Body of pancreas (tissue), 4 donors: ENCODE results near the gene B3GNT9. TPM values are rescaled to one million over a fixed set of nuclear protein-coding genes. Genes with fewer than 3 reads are reported as not detected.

Experiments used
- ATAC-seq: fragments of 150-250 bp; one replicate; pipeline ENCODE4 v1.9.1; 2016
- DNase-seq, 4 donors: peaks; one replicate each; pipeline ENCODE4 v3.0.0-alpha.2; 2019
- H3K27ac ChIP-seq, 4 donors: fragments of 200-600 bp; sonication (generic); 1 replicate in 3 of 4; 2 replicates in 1 of 4; pipeline versions ENCODE4 v1.5.1 to v1.6.1; 2016 to 2019; ENCODE audit warnings: mild to moderate bottlenecking in 1 of 4, mixed read lengths in 1 of 4, moderate library complexity in 1 of 4
- H3K27me3 ChIP-seq, 2 donors: fragments of 200-600 bp; sonication (generic); one replicate each; pipeline ENCODE4 v1.6.0; 2016; ENCODE audit warnings: mild to moderate bottlenecking in 1 of 2
- H3K36me3 ChIP-seq, 2 donors: fragments of 200-600 bp; sonication (generic); replicated peaks in 1 of 2; 2 replicates each; pipeline ENCODE4 v1.5.1; 2016; ENCODE audit warnings: low read depth in 2 of 2; ENCODE audit not compliant: insufficient read depth in 1 of 2
- H3K4me1 ChIP-seq: fragments of 200-600 bp; sonication (generic); one replicate; pipeline ENCODE4 v1.6.0; 2016
- H3K4me3 ChIP-seq, 2 donors: fragments of 200-600 bp; sonication (generic); 1 replicate in 1 of 2; 2 replicates in 1 of 2; pipeline ENCODE4 v1.5.1; 2016 to 2019
- H3K9me3 ChIP-seq, 3 donors: fragments of 200-600 bp; sonication (generic); 1 replicate in 2 of 3; 2 replicates in 1 of 3; pipeline ENCODE4 v1.5.1; 2016
- CTCF ChIP-seq, 7 experiments: fragments of 450-650 bp in 4 of 7; fragments of 200-600 bp in 3 of 7; sonication (generic) in 3 of 7; IDR thresholded peaks; one replicate each; pipeline ENCODE4 v1.5.1; 2016 to 2019; ENCODE audit warnings: antibody characterized with exemption in 7 of 7
- POLR2A ChIP-seq, 3 donors: fragments of 450-650 bp; IDR thresholded peaks; one replicate each; pipeline ENCODE4 v1.6.1; 2016; ENCODE audit warnings: antibody characterized with exemption in 3 of 3, mild to moderate bottlenecking in 2 of 3
- WGBS, 2 donors: methylation state at CpG; one replicate each; pipeline ENCODE4 v1.1.5; 2017; 5-methylcytosine and 5-hydroxymethylcytosine counted together
- intact Hi-C: fragments of 100-400 bp; cut with DNase I; formaldehyde crosslinking; loops from one replicate; pipeline ENCODE4 v1.15.1; 2023
- total RNA-seq, 2 donors: library from RNA; depleted of rRNA; stranded (reverse); fragments of >200 nt; gene quantifications; one replicate each; pipeline ENCODE4 v1.1.0, GENCODE V29; 2016

Gene B3GNT9
- total RNA-seq, 2 donors from 2014 or later: 8.3 to 9.9 TPM

- Histone ChIP-seq H3K4me3 (no peak overlapping the region), H3K27ac (no peak overlapping the region), H3K9me3 (no peaks in the 10 kb centered on the region), H3K36me3 (peaks cover 0 to 8% of the 10 kb centered on the region in 2 donors), H3K27me3 (no peaks in the 10 kb centered on the region), H3K4me1 (peaks cover 6% of the 10 kb centered on the region)
- ATAC-seq (no peak), DNase-seq (no peak)
- intact Hi-C loops: loop anchor here (5.0 kb wide), 1 partner anchor 73 kb away; the partner anchor contains the start of gene CBFB
- peak in 3 of 7 experiments; percentile 18 to 25 (median 21) for TF ChIP-seq CTCF (IDR thresholded peaks at IDR 0.05)
- TF ChIP-seq POLR2A (IDR thresholded peaks at IDR 0.05): no peak
- 95 to 100% methylated on average over 1 of the region's 1 CpG for whole genome bisulfite sequencing, 2 donors
Measured at GRCh38 chr16:67100569-67101310, 50.1 kb downstream of the B3GNT9 start.

GRCh38 chr16:67098599-67098998, 52.2 kb downstream of the B3GNT9 start:
- intact Hi-C loops: no loop called here
- H3K9me3 ChIP-seq: no peaks in the 10 kb centered on the region

More at GRCh38 chr16:67098599-67098998, 52.2 kb downstream of the B3GNT9 start:
- no peak for TF ChIP-seq CTCF (IDR thresholded peaks at IDR 0.05)
- TF ChIP-seq POLR2A (IDR thresholded peaks at IDR 0.05): no peak
- Histone ChIP-seq H3K27ac (no peak overlapping the region), H3K4me3 (no peak overlapping the region), H3K27me3 (no peaks in the 10 kb centered on the region), H3K36me3 (peaks cover 0 to 8% of the 10 kb centered on the region in 2 donors), H3K4me1 (no peaks in the 10 kb centered on the region)
- DNase-seq (no peak), ATAC-seq (no peak)
- WGBS, 2 donors: 85 to 90% methylated on average over 2 of the region's 2 CpGs

Other genes starting within 250 kb of the B3GNT9 start
- not detected for gene CDH16, start 232.1 kb downstream of the B3GNT9 start, total RNA-seq
- gene RRAD, start 225.5 kb downstream of the B3GNT9 start, total RNA-seq: 1 to 10 TPM in 1 of 2 donors, not detected in 1; 8.3 TPM
- gene CIAO2B, start 216.6 kb downstream of the B3GNT9 start, total RNA-seq: 10 to 100 TPM in 1 of 2 donors, 1 to 10 TPM in 1; 7.6 to 15.3 TPM
- 10 to 100 TPM; 24.9 to 29.3 TPM for gene CES2, start 215.5 kb downstream of the B3GNT9 start, total RNA-seq
- gene CES3, start 189.7 kb downstream of the B3GNT9 start, total RNA-seq: 1 to 10 TPM; 5.2 to 5.6 TPM
- gene CES4A, start 162.4 kb downstream of the B3GNT9 start, total RNA-seq: 10 to 100 TPM; 10.9 to 16.5 TPM
- 10 to 100 TPM; 28.0 to 41.9 TPM for gene CBFB, start 121.8 kb downstream of the B3GNT9 start, total RNA-seq
- gene PHAF1, start 41.1 kb downstream of the B3GNT9 start, total RNA-seq: 10 to 100 TPM in 1 of 2 donors, 1 to 10 TPM in 1; 7.8 to 18.5 TPM
- 10 to 100 TPM; 25.7 to 25.9 TPM for gene TRADD, start 8.9 kb upstream of the B3GNT9 start, total RNA-seq
- 100 to 1,000 TPM in 1 of 2 donors, 10 to 100 TPM in 1; 73.9 to 104 TPM for gene FBXL8, start 9.0 kb upstream of the B3GNT9 start, total RNA-seq
- gene HSF4, start 13.7 kb upstream of the B3GNT9 start, total RNA-seq: 100 to 1,000 TPM in 1 of 2 donors, 10 to 100 TPM in 1; 76.8 to 352 TPM
- 10 to 100 TPM; 51.1 to 78.8 TPM for gene NOL3, start 19.5 kb upstream of the B3GNT9 start, total RNA-seq
- 10 to 100 TPM; 11.9 to 31.6 TPM for gene MATCAP1, start 33.0 kb upstream of the B3GNT9 start, total RNA-seq
- 1 to 10 TPM; 1.8 to 2.0 TPM for gene EXOC3L1, start 39.1 kb upstream of the B3GNT9 start, total RNA-seq
- 10 to 100 TPM; 51.9 to 88.7 TPM for gene E2F4, start 41.2 kb upstream of the B3GNT9 start, total RNA-seq
- 10 to 100 TPM; 24.1 to 40.5 TPM for gene ELMO3, start 48.1 kb upstream of the B3GNT9 start, total RNA-seq
- 10 to 100 TPM; 35.8 to 48.1 TPM for gene TMEM208, start 76.1 kb upstream of the B3GNT9 start, total RNA-seq
- gene FHOD1, start 96.5 kb upstream of the B3GNT9 start, total RNA-seq: 10 to 100 TPM; 12.2 to 26.4 TPM
- under 1 TPM; 0.26 to 0.33 TPM for gene SLC9A5, start 98.0 kb upstream of the B3GNT9 start, total RNA-seq
- 10 to 100 TPM; 21.8 to 29.6 TPM for gene PLEKHG4, start 128.5 kb upstream of the B3GNT9 start, total RNA-seq
- gene KCTD19, start 175.7 kb upstream of the B3GNT9 start, total RNA-seq: under 1 TPM in 1 of 2 donors, not detected in 1; under 0.01 TPM
- 1 to 10 TPM; 1.6 to 7.0 TPM for gene LRRC36, start 175.8 kb upstream of the B3GNT9 start, total RNA-seq
- gene TPPP3, start 242.5 kb upstream of the B3GNT9 start, total RNA-seq: 10 to 100 TPM; 11.2 to 30.0 TPM